ENCODE results near the gene SYT5. TPM values are rescaled to one million over a fixed set of nuclear protein-coding genes. Genes with fewer than 3 reads are reported as not detected.

The SYT5 gene
- total and polyA plus RNA-seq, 2 of the 8 experiments (the other 6 are each of a cell fraction or from before 2014, with no cell fraction given): 0.35 to 0.67 TPM

GRCh38 chr19:55199620-55200204 is 19.6 kb upstream of the SYT5 start:
- no peaks in the 10 kb centered on the region for H3K79me1 ChIP-seq (ENCODE audit: low read depth, low read length)
- CTCF ChIA-PET (ENCODE audit: partially characterized antibody): interaction anchor here (0.6 to 1.5 kb wide), 4 partner anchors 16 to 59 kb away, joined by 3 read pairs; no protein-coding TSS in a partner anchor
- H2BK120ac ChIP-seq (replicated peaks; ENCODE audit: low read depth, low read length): no peak overlapping the region
- H4K91ac ChIP-seq (replicated peaks; ENCODE audit: insufficient read length, low read length): no peak overlapping the region
- no peak overlapping the region for H3K14ac ChIP-seq (ENCODE audit: insufficient read length)
- no peak overlapping the region for H3K56ac ChIP-seq (replicated peaks; ENCODE audit: insufficient read length, low read depth, low read length)
- no peaks in the 10 kb centered on the region for H3K36me3 ChIP-seq (ENCODE audit: control insufficient read depth in 2 of 4, insufficient read depth in 4 of 4, low read length in 3 of 4)
- no peak overlapping the region for H4K8ac ChIP-seq (ENCODE audit: extremely low read depth, insufficient read depth, low read length)
- H3K79me2 ChIP-seq (ENCODE audit: control insufficient read depth in 1 of 2, insufficient read depth in 2 of 2, low read length in 2 of 2): no peaks in the 10 kb centered on the region
- FAIRE-seq: no peak
- H2AFZ ChIP-seq (ENCODE audit: low read length): no peak overlapping the region
- no peak overlapping the region for H2BK12ac ChIP-seq (ENCODE audit: low read depth, low read length)
- no peaks in the 10 kb centered on the region; the same call in 1 of the 2 replicates for H3K23me2 ChIP-seq (ENCODE audit: low read depth, low read length)
- no peak for TF ChIP-seq YY1 (IDR thresholded peaks at IDR 0.05; ENCODE audit: low read depth, low read length)
- no peak for TF ChIP-seq HDAC6 (IDR thresholded peaks at IDR 0.05; ENCODE audit: low read depth, low read length)
- TF ChIP-seq EP300 (IDR thresholded peaks at IDR 0.05; ENCODE audit: borderline replicate concordance in 1 of 2, low read depth in 2 of 2, low read length in 2 of 2): no peak
- no peak for TF ChIP-seq RNF2 (IDR thresholded peaks at IDR 0.05; ENCODE audit: borderline replicate concordance, low read depth, low read length, missing control alignments, poor library complexity, severe bottlenecking)
- no peak for TF ChIP-seq CHD1 (IDR thresholded peaks at IDR 0.05; ENCODE audit: low read depth, low read length)
- no peak for TF ChIP-seq SP1 (IDR thresholded peaks at IDR 0.05; ENCODE audit: low read depth, low read length)
- no peak for TF ChIP-seq CEBPB (IDR thresholded peaks at IDR 0.05; ENCODE audit: low read depth, low read length)
- no peak for TF ChIP-seq RFX5 (IDR thresholded peaks at IDR 0.05; ENCODE audit: borderline replicate concordance, low read depth, low read length)
- H2BK5ac ChIP-seq (ENCODE audit: low read depth, low read length): no peak overlapping the region
- H3K27ac ChIP-seq (ENCODE audit: low read depth, low read length): no peak overlapping the region
- no peak overlapping the region for H3K23ac ChIP-seq (ENCODE audit: insufficient read length)
- POLR2A ChIA-PET (ENCODE audit: partially characterized antibody): interaction anchor here (1.1 to 1.9 kb wide), 3 partner anchors 11 to 208 kb away, joined by 3 read pairs; partner anchors contain the start of gene UBE2S
- no peaks in the 10 kb centered on the region for H3K4me1 ChIP-seq (replicated peaks in 1 of 4; ENCODE audit: control insufficient read depth in 3 of 4, insufficient read depth in 4 of 4, low read length in 3 of 4)
- no peaks in the 10 kb centered on the region for H3K9me3 ChIP-seq (ENCODE audit: insufficient read depth in 2 of 2, low read depth in 1 of 2, low read length in 1 of 2)
- H2BK15ac ChIP-seq (ENCODE audit: low read length): no peak overlapping the region
- H3K4me2 ChIP-seq (ENCODE audit: insufficient read depth in 1 of 2, low read depth in 2 of 2, low read length in 2 of 2): no peak overlapping the region
- no peaks in the 10 kb centered on the region for H3K27me3 ChIP-seq (replicated peaks in 1 of 4; ENCODE audit: control insufficient read depth in 3 of 4, extremely low read depth in 1 of 4, insufficient read depth in 3 of 4, low read length in 3 of 4)
- H3K4ac ChIP-seq (replicated peaks; ENCODE audit: insufficient read length, low read depth, low read length): no peak overlapping the region
- no peaks in the 10 kb centered on the region for H4K20me1 ChIP-seq (replicated peaks in 1 of 2; ENCODE audit: control insufficient read depth in 1 of 2, insufficient read depth in 2 of 2, low read length in 2 of 2)
- H2AK5ac ChIP-seq (ENCODE audit: low read depth, low read length): no peak overlapping the region
- H4K5ac ChIP-seq (ENCODE audit: insufficient read length, low read depth, low read length): no peak overlapping the region
- H3K18ac ChIP-seq (ENCODE audit: extremely low read depth, low read length): no peak overlapping the region
- no peak overlapping the region for H3K4me3 ChIP-seq (ENCODE audit: extremely low read depth in 1 of 4, insufficient read depth in 2 of 4, low read depth in 3 of 4, low read length in 4 of 4)
- 63% methylated on average over 5 of the region's 5 CpGs; no CpG with 5 or more reads in 1 of the 2 experiments for WGBS, 2 experiments (ENCODE audit: extremely low coverage in 1 of 2, insufficient coverage in 1 of 2, insufficient read length in 1 of 2, insufficient replicate concordance in 2 of 2, low coverage in 1 of 2, low lambda C conversion rate in 2 of 2, missing lambda C conversion rate in 1 of 2)
- no peak for DNase-seq (ENCODE audit: low read depth in 1 of 2, low spot score in 2 of 2)
- H2BK20ac ChIP-seq (ENCODE audit: low read length): no peak overlapping the region
- H3K9ac ChIP-seq (replicated peaks in 1 of 4; ENCODE audit: extremely low read depth in 1 of 4, low read depth in 3 of 4, low read length in 3 of 4): no peak overlapping the region

Data from H1 (cell line).